ENCODE results near the gene CIT. TPM values are rescaled to one million over a fixed set of nuclear protein-coding genes. Genes with fewer than 3 reads are reported as not detected.

Gene CIT
- total RNA-seq, 2 experiments from 2014 or later, result 43.3 to 48.4 TPM

- H3K36me3 Mint-ChIP-seq (ENCODE audit: low read depth), result peaks cover 23% of the 10 kb centered on the region
- DNase-seq (no peak), ATAC-seq (no peak)
- intact Hi-C loops (cut with micrococcal nuclease), result no loop called here
- TF ChIP-seq CTCF (IDR thresholded peaks at IDR 0.05), result no peak
- ChIA-PET CTCF (no interaction called here), POLR2A (no interaction called here)
- H3K9me3 Mint-ChIP-seq, result no peaks in the 10 kb centered on the region
- peaks cover 14% of the 10 kb centered on the region for H3K4me1 Mint-ChIP-seq (ENCODE audit: low read depth)
- H3K27ac Mint-ChIP-seq, result no peak overlapping the region
- no peak overlapping the region for H3K4me3 Mint-ChIP-seq
- no peaks in the 10 kb centered on the region for H3K27me3 Mint-ChIP-seq
Measured at GRCh38 chr12:119859241-119859640, 17.9 kb downstream of the CIT start.

- Mint-ChIP-seq H3K4me3 (no peak overlapping the region), H3K36me3 (ENCODE audit: low read depth) (peaks cover 18% of the 10 kb centered on the region), H3K27me3 (no peaks in the 10 kb centered on the region), H3K9me3 (no peaks in the 10 kb centered on the region), H3K4me1 (ENCODE audit: low read depth) (peaks cover 14% of the 10 kb centered on the region), H3K27ac (no peak overlapping the region)
- no peak for DNase-seq
- no peak for TF ChIP-seq CTCF (IDR thresholded peaks at IDR 0.05)
- POLR2A ChIA-PET, result no interaction called here
- intact Hi-C loops (cut with micrococcal nuclease), result no loop called here
- no peak for ATAC-seq
- CTCF ChIA-PET, result no interaction called here
Measured at GRCh38 chr12:119857041-119857591, 20.0 kb downstream of the CIT start.

- Mint-ChIP-seq H3K4me1 (ENCODE audit: low read depth) (no peaks in the 10 kb centered on the region), H3K27me3 (no peaks in the 10 kb centered on the region), H3K9me3 (no peaks in the 10 kb centered on the region), H3K27ac (no peak overlapping the region), H3K4me3 (no peak overlapping the region), H3K36me3 (ENCODE audit: low read depth) (peaks cover 14% of the 10 kb centered on the region)
- no peak for TF ChIP-seq CTCF (IDR thresholded peaks at IDR 0.05)
- ChIA-PET POLR2A (no interaction called here), CTCF (no interaction called here)
- intact Hi-C loops (cut with micrococcal nuclease), result no loop called here
- ATAC-seq, result no peak
- DNase-seq, result no peak
Measured at GRCh38 chr12:119850330-119850729, 26.8 kb downstream of the CIT start.

GRCh38 chr12:119843100-119843499, 34.0 kb downstream of the CIT start:
- Mint-ChIP-seq H3K9me3 (peaks cover 6% of the 10 kb centered on the region), H3K4me1 (ENCODE audit: low read depth) (no peaks in the 10 kb centered on the region), H3K36me3 (ENCODE audit: low read depth) (peaks cover 26% of the 10 kb centered on the region), H3K4me3 (no peak overlapping the region), H3K27ac (no peak overlapping the region), H3K27me3 (no peaks in the 10 kb centered on the region)
- no peak for TF ChIP-seq CTCF (IDR thresholded peaks at IDR 0.05)
- ATAC-seq, result no peak
- CTCF ChIA-PET, result no interaction called here
- POLR2A ChIA-PET, result no interaction called here
- no peak for DNase-seq
- intact Hi-C loops (cut with micrococcal nuclease), result no loop called here

- DNase-seq (no peak), ATAC-seq (no peak)
- no peak overlapping the region for H3K27ac Mint-ChIP-seq
- intact Hi-C loops (cut with micrococcal nuclease), result no loop called here
- ChIA-PET POLR2A (no interaction called here), CTCF (no interaction called here)
- no peaks in the 10 kb centered on the region for H3K4me1 Mint-ChIP-seq (ENCODE audit: low read depth)
- peaks cover 26% of the 10 kb centered on the region for H3K36me3 Mint-ChIP-seq (ENCODE audit: low read depth)
- TF ChIP-seq CTCF (IDR thresholded peaks at IDR 0.05), result no peak
- no peak overlapping the region for H3K4me3 Mint-ChIP-seq
- peaks cover 6% of the 10 kb centered on the region for H3K9me3 Mint-ChIP-seq
- no peaks in the 10 kb centered on the region for H3K27me3 Mint-ChIP-seq
Measured at GRCh38 chr12:119842380-119842779, 34.7 kb downstream of the CIT start.

All from activated CD8-positive, alpha-beta T cell treated with anti-CD3 and anti-CD28 coated beads for 36 hours (primary cell).